Hair follicle dermal papilla cell (primary cell): ENCODE data around the gene XAGE5. TPM values are rescaled to one million over a fixed set of nuclear protein-coding genes. Genes with fewer than 3 reads are reported as not detected.

Experiments
- small RNA-seq: library from RNA; depleted of rRNA; stranded (forward); fragments of <200 nt; gene quantifications from one replicate; pipeline ENCODE3, GENCODE V24; 2012
- total RNA-seq: library from RNA; depleted of rRNA; stranded (reverse); fragments of >200 nt; gene quantifications from 2 replicates; pipeline ENCODE4 v1.2.3, GENCODE V29; 2012

Gene XAGE5
- total RNA-seq, result not detected in 2 replicates

GRCh38 chrX:52811065-52811625, at the start of gene XAGE5:
Gene XAGE5 (plus strand): TSS chrX:52811287. CDS start chrX:52812567, 1,280 bp downstream.

GRCh38 chrX:52797327-52797726, 13.8 kb upstream of the XAGE5 start, which contains the start of gene SPANXN5:
Gene SPANXN5 (minus strand): TSS chrX:52797427. CDS start chrX:52797348, 79 bp downstream.

Small RNA genes within 50 kb of the gene (small RNA-seq; reads per million reads assigned to genes)
- gene AC244505.6 (not detected), gene AC244505.7 (not detected)

Other genes with a start within 250 kb of the XAGE5 start
- gene SSX7, start 156.4 kb upstream of the XAGE5 start, total RNA-seq, result not detected in 2 replicates
- not detected in 2 replicates for gene SSX2, start 104.1 kb upstream of the XAGE5 start, total RNA-seq
- not detected in 2 replicates for gene SSX2B, start 60.0 kb upstream of the XAGE5 start, total RNA-seq
- not detected in 2 replicates for gene SPANXN5, start 13.9 kb upstream of the XAGE5 start, total RNA-seq
- not detected in 2 replicates for gene XAGE3, start 56.8 kb downstream of the XAGE5 start, total RNA-seq
- 16.9 and 24.5 TPM in 2 replicates for gene FAM156B, start 86.0 kb downstream of the XAGE5 start, total RNA-seq
- 18.8 and 24.3 TPM in 2 replicates for gene FAM156A, start 147.2 kb downstream of the XAGE5 start, total RNA-seq
- gene GPR173, start 237.5 kb downstream of the XAGE5 start, total RNA-seq, result 3.5 and 4.4 TPM in 2 replicates